CD4-positive, alpha-beta T cell (primary cell): ENCODE measurements around the gene PLA2R1. TPM values are rescaled to one million over a fixed set of nuclear protein-coding genes. Genes with fewer than 3 reads are reported as not detected.

Experiments used
- ATAC-seq: fragments of 200-7000 bp; cut with Tn5 transposase; one replicate; pipeline ENCODE4 v1.10.0; 2022; ENCODE audit warnings: mild to moderate bottlenecking; ENCODE audit not compliant: poor library complexity
- CTCF ChIA-PET: fragments of 350-600 bp; sonication (Branson Sonifier 250); formaldehyde crosslinking; loops from one replicate; lab custom pipeline; 2021; ENCODE audit warnings: antibody characterized with exemption, inconsistent platforms; lab: Charles Lee
- POLR2A ChIA-PET: fragments of 350-600 bp; sonication (Branson Sonifier 250); formaldehyde crosslinking; loops from one replicate; lab custom pipeline; 2021; ENCODE audit warnings: antibody characterized with exemption, inconsistent platforms; lab: Charles Lee
- DNase-seq, 14 experiments: peaks; one replicate each; pipeline ENCODE4 v3.0.0-alpha.2; 2013 to 2020; ENCODE audit warnings: mixed read lengths in 2 of 14
- H3K27ac ChIP-seq, 2 donors: one replicate each; pipeline versions ENCODE4 v1.5.1 to v1.7.0; 2013; ENCODE audit warnings: low read length in 2 of 2, low read depth in 1 of 2, mild to moderate bottlenecking in 1 of 2
- H3K27me3 ChIP-seq, 2 experiments: 1 replicate in 1 of 2; 2 replicates in 1 of 2; pipeline versions ENCODE4 v1.6.1 to v1.7.0; 2013; ENCODE audit warnings: low read length in 2 of 2, control low read depth in 1 of 2, mild to moderate bottlenecking in 1 of 2, moderate library complexity in 1 of 2; ENCODE audit not compliant: insufficient read depth in 2 of 2, control insufficient read depth in 1 of 2
- H3K36me3 ChIP-seq: one replicate; pipeline ENCODE4 v1.6.1; 2013; ENCODE audit warnings: low read length, control low read depth; ENCODE audit not compliant: insufficient read depth
- H3K4me1 ChIP-seq: one replicate; pipeline ENCODE4 v1.6.1; 2013; ENCODE audit warnings: low read length, control low read depth; ENCODE audit not compliant: insufficient read depth
- H3K4me3 ChIP-seq: one replicate; pipeline ENCODE4 v1.5.1; 2013; ENCODE audit warnings: mild to moderate bottlenecking, low read length, moderate library complexity
- H3K9me3 ChIP-seq, 2 experiments: 1 replicate in 1 of 2; 2 replicates in 1 of 2; pipeline versions ENCODE4 v1.6.1 to v1.7.0; 2013; ENCODE audit warnings: low read length in 2 of 2, mild to moderate bottlenecking in 2 of 2, control low read depth in 1 of 2, moderate library complexity in 1 of 2; ENCODE audit not compliant: control insufficient read depth in 1 of 2, insufficient read depth in 1 of 2
- H3K27ac Mint-ChIP-seq: one replicate; pipeline ENCODE4 v1.8.0; 2020; ENCODE audit warnings: mixed read lengths
- H3K27me3 Mint-ChIP-seq: one replicate; pipeline ENCODE4 v1.8.0; 2021; ENCODE audit warnings: mixed read lengths
- H3K36me3 Mint-ChIP-seq: one replicate; pipeline ENCODE4 v1.8.0; 2021; ENCODE audit warnings: low read depth, mixed read lengths
- H3K4me1 Mint-ChIP-seq: one replicate; pipeline ENCODE4 v1.8.0; 2021; ENCODE audit warnings: low read depth, mixed read lengths
- H3K4me3 Mint-ChIP-seq: one replicate; pipeline ENCODE4 v1.8.0; 2020; ENCODE audit warnings: mild to moderate bottlenecking, mixed read lengths
- H3K9me3 Mint-ChIP-seq: one replicate; pipeline ENCODE4 v1.8.0; 2020; ENCODE audit warnings: mixed read lengths
- intact Hi-C, 2 experiments: fragments of 100-400 bp; cut with DNase I in 1 of 2; cut with micrococcal nuclease in 1 of 2; formaldehyde crosslinking; loops; one replicate each; pipeline versions ENCODE4 v1.15.1 to v1.9.0; 2023 to 2025; cut with DNase I, micrococcal nuclease
- total RNA-seq, 174 experiments: library from RNA in 2 of 174; stranded (reverse) in 2 of 174; gene quantifications; one replicate each; pipeline ENCODE4 v1.2.3 and lab custom pipeline; 2021 to 2026
- TF ChIP-seq, protein P1 (sequence below): fragments of 200-600 bp; IDR thresholded peaks from one replicate; pipeline ENCODE4 v1.8.0; 2022; ENCODE audit warnings: antibody characterized with exemption, mild to moderate bottlenecking

The PLA2R1 gene
- total RNA-seq, 2 experiments from 2014 or later, result not detected

DNA sequence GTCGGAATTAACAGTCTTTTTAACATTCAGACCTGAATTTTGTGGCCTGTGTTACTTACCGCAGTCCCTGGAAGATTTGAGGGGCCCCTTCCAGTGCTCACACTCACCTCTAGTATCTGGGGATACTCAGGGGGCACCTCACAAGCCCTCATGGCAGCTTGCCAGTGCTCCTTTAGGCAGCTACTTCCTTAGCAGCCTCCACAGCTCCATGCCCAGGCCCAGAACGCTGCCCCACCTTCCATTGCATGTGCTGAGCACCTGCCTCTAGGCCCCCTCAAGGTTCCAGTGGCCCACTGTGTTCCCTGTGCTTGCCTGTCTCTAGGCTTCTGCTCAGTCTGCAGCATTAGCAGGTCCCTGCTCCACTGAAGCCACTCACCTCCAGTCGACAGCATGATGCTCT lies 30.0 kb upstream of the PLA2R1 start:
- POLR2A ChIA-PET, result no interaction called here
- CTCF ChIA-PET, result no interaction called here
- Mint-ChIP-seq H3K27me3 (no peaks in the 10 kb centered on the region), H3K4me3 (no peak overlapping the region), H3K4me1 (no peaks in the 10 kb centered on the region), H3K36me3 (peaks cover 4% of the 10 kb centered on the region), H3K27ac (no peak overlapping the region), H3K9me3 (peaks cover 4% of the 10 kb centered on the region)
- intact Hi-C loops, result no loop called here
- Histone ChIP-seq H3K4me1 (no peaks in the 10 kb centered on the region), H3K4me3 (no peak overlapping the region), H3K36me3 (no peaks in the 10 kb centered on the region), H3K27me3 (peaks cover 0 to 4% of the 10 kb centered on the region in 2 experiments), H3K9me3 (peaks cover 15 to 21% of the 10 kb centered on the region in 2 experiments), H3K27ac (no peak overlapping the region)
- DNase-seq, result no peak
- TF ChIP-seq, protein P1, sequence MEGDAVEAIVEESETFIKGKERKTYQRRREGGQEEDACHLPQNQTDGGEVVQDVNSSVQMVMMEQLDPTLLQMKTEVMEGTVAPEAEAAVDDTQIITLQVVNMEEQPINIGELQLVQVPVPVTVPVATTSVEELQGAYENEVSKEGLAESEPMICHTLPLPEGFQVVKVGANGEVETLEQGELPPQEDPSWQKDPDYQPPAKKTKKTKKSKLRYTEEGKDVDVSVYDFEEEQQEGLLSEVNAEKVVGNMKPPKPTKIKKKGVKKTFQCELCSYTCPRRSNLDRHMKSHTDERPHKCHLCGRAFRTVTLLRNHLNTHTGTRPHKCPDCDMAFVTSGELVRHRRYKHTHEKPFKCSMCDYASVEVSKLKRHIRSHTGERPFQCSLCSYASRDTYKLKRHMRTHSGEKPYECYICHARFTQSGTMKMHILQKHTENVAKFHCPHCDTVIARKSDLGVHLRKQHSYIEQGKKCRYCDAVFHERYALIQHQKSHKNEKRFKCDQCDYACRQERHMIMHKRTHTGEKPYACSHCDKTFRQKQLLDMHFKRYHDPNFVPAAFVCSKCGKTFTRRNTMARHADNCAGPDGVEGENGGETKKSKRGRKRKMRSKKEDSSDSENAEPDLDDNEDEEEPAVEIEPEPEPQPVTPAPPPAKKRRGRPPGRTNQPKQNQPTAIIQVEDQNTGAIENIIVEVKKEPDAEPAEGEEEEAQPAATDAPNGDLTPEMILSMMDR, result no peak
- no peak for ATAC-seq

DNA sequence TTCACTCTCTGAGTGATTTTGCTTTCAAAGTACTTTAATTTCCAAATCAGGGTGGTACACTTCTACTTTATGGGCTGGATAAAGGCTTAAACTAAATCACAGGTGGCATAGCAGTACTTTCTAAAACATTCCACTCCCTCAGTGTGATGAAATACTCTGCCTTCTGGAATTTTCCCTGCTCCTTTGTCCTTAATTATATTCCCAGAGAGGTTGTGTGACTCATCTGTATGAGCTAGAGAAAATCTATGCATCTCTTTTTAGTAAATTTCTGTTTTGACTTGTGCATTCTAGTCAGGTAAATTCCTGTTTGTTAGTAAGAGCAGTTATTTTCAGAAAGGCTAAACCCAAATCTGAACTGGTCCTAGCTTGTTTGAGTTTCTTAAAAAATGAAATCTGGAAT lies 29.0 kb upstream of the PLA2R1 start:
- no peaks in the 10 kb centered on the region for H3K36me3 ChIP-seq
- ATAC-seq (no peak), DNase-seq (no peak)
- CTCF ChIA-PET, result no interaction called here
- Mint-ChIP-seq H3K9me3 (peaks cover 9% of the 10 kb centered on the region), H3K27ac (no peak overlapping the region), H3K36me3 (peaks cover 8% of the 10 kb centered on the region), H3K4me3 (no peak overlapping the region), H3K27me3 (no peaks in the 10 kb centered on the region), H3K4me1 (no peaks in the 10 kb centered on the region)
- intact Hi-C loops, result no loop called here
- H3K9me3 ChIP-seq, result peaks cover 17 to 31% of the 10 kb centered on the region in 2 experiments
- POLR2A ChIA-PET, result no interaction called here
- H3K27me3 ChIP-seq, result peaks cover 0 to 4% of the 10 kb centered on the region in 2 experiments
- H3K4me3 ChIP-seq, result no peak overlapping the region
- no peak overlapping the region for H3K27ac ChIP-seq
- TF ChIP-seq, protein P1, result no peak
- H3K4me1 ChIP-seq, result no peaks in the 10 kb centered on the region

DNA sequence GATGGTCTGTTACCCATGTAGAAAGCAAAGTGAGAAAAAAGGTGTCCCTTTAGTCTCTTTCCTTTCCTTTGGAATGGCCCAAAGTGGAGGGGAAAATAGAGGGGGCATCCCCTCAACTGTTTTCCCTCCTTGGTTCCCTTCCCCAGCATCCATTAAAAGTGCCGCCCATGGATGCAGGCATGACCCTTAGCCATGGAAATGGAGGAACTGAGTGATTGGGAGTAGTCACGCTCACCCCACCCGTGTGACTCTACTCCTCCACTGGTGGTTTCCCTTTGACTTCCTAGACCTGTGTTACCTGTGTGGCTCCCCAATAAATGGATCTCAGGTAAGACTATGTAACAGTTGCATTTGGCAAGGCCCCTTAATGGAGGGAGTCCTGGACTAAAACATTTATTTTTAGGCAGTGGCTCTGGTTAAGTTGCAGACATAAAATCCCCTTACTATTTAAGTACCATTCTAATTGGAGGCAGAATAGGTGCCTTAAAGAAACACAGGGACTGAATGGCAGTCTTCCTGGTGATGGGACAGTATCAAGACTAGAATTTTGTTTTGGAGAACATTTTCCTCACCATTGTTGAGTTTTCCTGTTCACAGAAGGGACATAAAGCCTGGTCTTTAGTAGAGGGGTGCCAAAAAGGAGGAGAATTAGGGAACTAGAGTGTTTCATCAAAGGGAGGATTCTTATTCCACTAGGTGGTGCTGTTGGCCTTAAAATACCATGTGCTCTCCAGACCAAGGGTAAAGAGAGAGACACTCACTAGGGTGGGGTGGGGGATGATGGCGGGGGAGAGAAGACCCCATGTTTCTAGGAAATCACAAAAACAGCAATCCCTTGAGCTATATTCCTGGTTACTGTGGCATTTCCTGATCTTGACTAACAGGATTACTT lies 25.7 kb upstream of the PLA2R1 start:
- no peak overlapping the region for H3K27ac Mint-ChIP-seq
- H3K27me3 ChIP-seq, result peaks cover 0 to 7% of the 10 kb centered on the region in 2 experiments
- no peaks in the 10 kb centered on the region for H3K4me1 Mint-ChIP-seq
- H3K4me3 ChIP-seq, result no peak overlapping the region
- TF ChIP-seq, protein P1, result no peak
- H3K4me1 ChIP-seq, result no peaks in the 10 kb centered on the region
- ChIA-PET CTCF (no interaction called here), POLR2A (no interaction called here)
- DNase-seq (peak in 2 of 14 experiments; percentile 11 to 21), ATAC-seq (no peak)
- H3K36me3 Mint-ChIP-seq, result peaks cover 14% of the 10 kb centered on the region
- peaks cover 8% of the 10 kb centered on the region for H3K9me3 Mint-ChIP-seq
- intact Hi-C loops, result no loop called here
- H3K27me3 Mint-ChIP-seq, result peaks cover 2% of the 10 kb centered on the region
- H3K4me3 Mint-ChIP-seq, result no peak overlapping the region
- H3K27ac ChIP-seq, result no peak overlapping the region
- H3K36me3 ChIP-seq, result no peaks in the 10 kb centered on the region
- peaks cover 28 to 59% of the 10 kb centered on the region in 2 experiments for H3K9me3 ChIP-seq
